ENCODE results near the gene GRAPL.
"Not testable (repeated sequence)": the region's sequence is repeated elsewhere in the genome, so short reads cannot be mapped to it uniquely, and the experiment has no call there.

- TF ChIP-seq CTCF (IDR thresholded peaks at IDR 0.05; ENCODE audit: insufficient read depth, low read length); REST (IDR thresholded peaks at IDR 0.05; ENCODE audit: insufficient replicate concordance, low read depth); GABPA (IDR thresholded peaks at IDR 0.05; ENCODE audit: low read depth): not testable (repeated sequence)
Measured at GRCh38 chr17:19158938-19159337, 31.5 kb downstream of the GRAPL start.
